Neural progenitor cell (in vitro differentiated cells): ENCODE measurements around the gene RPEL1. TPM values are rescaled to one million over a fixed set of nuclear protein-coding genes. Genes with fewer than 3 reads are reported as not detected.

Experiments used
- DNase-seq: peaks from one replicate; pipeline ENCODE4 v3.0.0-alpha.2; 2016; ENCODE audit warnings: low spot score
- H2AFZ ChIP-seq: fragments of 200-600 bp; sonication (generic); replicated peaks from 2 replicates; pipeline ENCODE4 v1.6.1; 2016; ENCODE audit warnings: antibody characterized with exemption
- H3F3A ChIP-seq: fragments of 200-600 bp; sonication (generic); 2 replicates; pipeline ENCODE4 v1.6.1; 2016; ENCODE audit warnings: antibody characterized with exemption, low read depth
- H3K27ac ChIP-seq: fragments of 200-600 bp; sonication (generic); 2 replicates; pipeline ENCODE4 v1.5.1; 2016; ENCODE audit warnings: mild to moderate bottlenecking
- H3K27me3 ChIP-seq: fragments of 200-600 bp; sonication (generic); 2 replicates; pipeline ENCODE4 v1.6.1; 2016; ENCODE audit warnings: mild to moderate bottlenecking, moderate library complexity
- H3K36me3 ChIP-seq: fragments of 200-600 bp; sonication (generic); 2 replicates; pipeline ENCODE4 v1.5.1; 2016
- H3K4me1 ChIP-seq: fragments of 200-600 bp; sonication (generic); 2 replicates; pipeline ENCODE4 v1.6.1; 2016; ENCODE audit warnings: mixed run types
- H3K4me2 ChIP-seq: fragments of 200-600 bp; sonication (generic); 2 replicates; pipeline ENCODE4 v1.6.1; 2016
- H3K4me3 ChIP-seq: fragments of 200-600 bp; sonication (generic); 2 replicates; pipeline ENCODE4 v1.5.1; 2016
- H3K79me2 ChIP-seq: fragments of 200-600 bp; sonication (generic); 2 replicates; pipeline ENCODE4 v1.6.1; 2016; ENCODE audit warnings: low read depth
- H3K9ac ChIP-seq: fragments of 200-600 bp; sonication (generic); 2 replicates; pipeline ENCODE4 v1.6.1; 2016
- H3K9me3 ChIP-seq: fragments of 200-600 bp; sonication (generic); 2 replicates; pipeline ENCODE4 v1.5.1; 2016; ENCODE audit warnings: low read depth
- H4K20me1 ChIP-seq: fragments of 200-600 bp; sonication (generic); 2 replicates; pipeline ENCODE4 v1.6.1; 2016; ENCODE audit warnings: low read depth
- H3K27ac Mint-ChIP-seq: 3 replicates; pipeline ENCODE4 v1.8.0; 2021; ENCODE audit warnings: mixed read lengths
- H3K27me3 Mint-ChIP-seq: 2 replicates; pipeline ENCODE4 v1.8.0; 2022; ENCODE audit warnings: low read depth, mild to moderate bottlenecking, inconsistent platforms, moderate library complexity, mixed read lengths; ENCODE audit not compliant: insufficient read depth
- H3K36me3 Mint-ChIP-seq: 3 replicates; pipeline ENCODE4 v1.8.0; 2021; ENCODE audit warnings: mixed read lengths
- H3K4me1 Mint-ChIP-seq: 3 replicates; pipeline ENCODE4 v1.8.0; 2021; ENCODE audit warnings: mixed read lengths
- H3K4me3 Mint-ChIP-seq: 3 replicates; pipeline ENCODE4 v1.8.0; 2021; ENCODE audit warnings: mild to moderate bottlenecking, moderate library complexity, mixed read lengths
- H3K9me3 Mint-ChIP-seq: 3 replicates; pipeline ENCODE4 v1.8.0; 2020; ENCODE audit warnings: mixed read lengths
- EZH2 ChIP-seq: fragments of 200-600 bp; sonication (generic); IDR thresholded peaks from 2 replicates; pipeline ENCODE4 v1.6.1; 2017; ENCODE audit warnings: antibody characterized with exemption, mild to moderate bottlenecking, moderate library complexity
- EZH2phosphoT487 ChIP-seq: fragments of 200-600 bp; sonication (generic); IDR thresholded peaks from 2 replicates; pipeline ENCODE4 v1.6.1; 2017; ENCODE audit warnings: antibody characterized with exemption
- total RNA-seq: library from RNA; depleted of rRNA; stranded (reverse); fragments of >200 nt; gene quantifications from 2 replicates; pipeline ENCODE4 v1.2.3, GENCODE V29; 2015; ENCODE audit warnings: low replicate concordance
- TF ChIP-seq, protein P1 (sequence below): fragments of 200-600 bp; sonication (generic); IDR thresholded peaks from 2 replicates; pipeline ENCODE4 v1.5.1; 2017; ENCODE audit warnings: antibody characterized with exemption, mild to moderate bottlenecking

The RPEL1 gene
- total RNA-seq, 1 donor from 2014 or later = not detected

DNA sequence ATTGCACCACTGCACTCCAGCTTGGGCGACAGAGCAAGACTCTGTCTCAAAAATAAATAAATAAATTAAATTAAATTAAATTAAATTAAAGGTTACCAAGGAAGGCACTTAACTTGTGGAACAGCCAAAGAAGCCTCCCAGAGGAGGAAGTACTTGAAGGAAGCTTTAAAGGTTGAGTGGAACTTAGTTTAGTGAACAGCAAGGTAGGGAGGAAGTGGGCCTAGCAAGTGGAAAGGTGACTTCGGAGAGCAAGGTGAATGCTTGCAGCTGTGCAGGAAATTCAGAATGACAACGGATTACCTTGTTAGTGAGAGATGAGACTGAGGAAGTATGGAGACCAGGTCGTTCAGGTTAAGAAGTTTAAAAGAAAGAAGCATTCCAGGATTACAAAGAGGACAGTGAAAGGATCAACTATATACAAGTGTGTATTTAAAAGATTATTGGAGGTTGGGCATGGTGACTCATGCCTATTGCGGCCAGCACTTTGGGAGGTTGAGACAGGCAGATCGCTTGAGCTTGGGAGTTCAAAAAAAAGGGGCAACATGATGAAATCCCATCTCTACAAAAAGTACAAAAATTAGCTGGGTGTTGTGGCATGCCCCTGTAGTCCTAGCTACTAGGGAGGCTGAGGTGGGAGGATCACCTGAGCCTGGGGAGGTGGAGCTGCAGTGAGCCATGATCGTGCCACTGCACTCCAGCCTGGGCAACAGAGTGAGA lies 12.8 kb upstream of the RPEL1 start:
- no peak overlapping the region for H3K4me3 Mint-ChIP-seq

DNA sequence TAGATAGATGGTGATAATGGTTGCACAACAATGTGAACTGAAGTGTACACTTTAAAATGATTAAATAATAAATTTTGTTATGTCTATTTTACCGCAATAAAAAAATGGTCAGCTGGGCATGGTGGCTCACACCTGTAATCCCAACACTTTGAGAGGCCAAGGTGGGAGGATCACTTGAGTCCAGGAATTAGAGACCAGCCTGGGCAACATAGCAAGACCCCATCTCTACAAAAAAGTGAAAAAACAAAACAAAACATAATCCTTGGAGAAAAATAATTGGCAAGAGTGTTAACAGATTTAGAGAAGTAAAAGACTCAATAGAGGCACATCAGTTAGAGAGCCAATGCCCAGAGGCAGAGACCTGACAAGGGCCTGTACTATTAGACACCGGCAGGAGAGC lies 9.9 kb upstream of the RPEL1 start:
- Histone ChIP-seq H3K36me3 (no peaks in the 10 kb centered on the region), H3K9ac (no peak overlapping the region), H3K27me3 (no peaks in the 10 kb centered on the region), H3K4me3 (no peak overlapping the region), H3K4me2 (no peak overlapping the region), H2AFZ (no peak overlapping the region), H4K20me1 (no peaks in the 10 kb centered on the region), H3K79me2 (no peaks in the 10 kb centered on the region), H3F3A (peaks cover 29% of the 10 kb centered on the region), H3K27ac (no peak overlapping the region), H3K9me3 (no peaks in the 10 kb centered on the region), H3K4me1 (peaks cover 7% of the 10 kb centered on the region)
- Mint-ChIP-seq H3K4me1 (peaks cover 11% of the 10 kb centered on the region), H3K36me3 (no peaks in the 10 kb centered on the region), H3K27ac (no peak overlapping the region), H3K27me3 (peaks cover 2% of the 10 kb centered on the region), H3K9me3 (no peaks in the 10 kb centered on the region), H3K4me3 (no peak overlapping the region)
- no peak for DNase-seq
- TF ChIP-seq EZH2phosphoT487 = no peak
- TF ChIP-seq, protein P1, sequence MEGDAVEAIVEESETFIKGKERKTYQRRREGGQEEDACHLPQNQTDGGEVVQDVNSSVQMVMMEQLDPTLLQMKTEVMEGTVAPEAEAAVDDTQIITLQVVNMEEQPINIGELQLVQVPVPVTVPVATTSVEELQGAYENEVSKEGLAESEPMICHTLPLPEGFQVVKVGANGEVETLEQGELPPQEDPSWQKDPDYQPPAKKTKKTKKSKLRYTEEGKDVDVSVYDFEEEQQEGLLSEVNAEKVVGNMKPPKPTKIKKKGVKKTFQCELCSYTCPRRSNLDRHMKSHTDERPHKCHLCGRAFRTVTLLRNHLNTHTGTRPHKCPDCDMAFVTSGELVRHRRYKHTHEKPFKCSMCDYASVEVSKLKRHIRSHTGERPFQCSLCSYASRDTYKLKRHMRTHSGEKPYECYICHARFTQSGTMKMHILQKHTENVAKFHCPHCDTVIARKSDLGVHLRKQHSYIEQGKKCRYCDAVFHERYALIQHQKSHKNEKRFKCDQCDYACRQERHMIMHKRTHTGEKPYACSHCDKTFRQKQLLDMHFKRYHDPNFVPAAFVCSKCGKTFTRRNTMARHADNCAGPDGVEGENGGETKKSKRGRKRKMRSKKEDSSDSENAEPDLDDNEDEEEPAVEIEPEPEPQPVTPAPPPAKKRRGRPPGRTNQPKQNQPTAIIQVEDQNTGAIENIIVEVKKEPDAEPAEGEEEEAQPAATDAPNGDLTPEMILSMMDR = no peak
- no peak for TF ChIP-seq EZH2

More for the DNA sequence above, 12.8 kb upstream of the RPEL1 start:
- Histone ChIP-seq H3K36me3 (no peaks in the 10 kb centered on the region), H3K9me3 (no peaks in the 10 kb centered on the region), H2AFZ (no peak overlapping the region), H3F3A (peaks cover 32% of the 10 kb centered on the region), H3K9ac (no peak overlapping the region), H3K27ac (no peak overlapping the region), H3K4me2 (no peak overlapping the region), H4K20me1 (no peaks in the 10 kb centered on the region), H3K4me3 (no peak overlapping the region), H3K79me2 (no peaks in the 10 kb centered on the region), H3K27me3 (no peaks in the 10 kb centered on the region), H3K4me1 (peaks cover 15% of the 10 kb centered on the region)
- H3K27ac Mint-ChIP-seq = no peak overlapping the region
- TF ChIP-seq, protein P1 = no peak
- TF ChIP-seq EZH2phosphoT487 (no peak), EZH2 (no peak)
- DNase-seq = no peak
- H3K4me1 Mint-ChIP-seq = peaks cover 17% of the 10 kb centered on the region
- H3K27me3 Mint-ChIP-seq = no peaks in the 10 kb centered on the region
- no peaks in the 10 kb centered on the region for H3K9me3 Mint-ChIP-seq
- H3K36me3 Mint-ChIP-seq = no peaks in the 10 kb centered on the region

DNA sequence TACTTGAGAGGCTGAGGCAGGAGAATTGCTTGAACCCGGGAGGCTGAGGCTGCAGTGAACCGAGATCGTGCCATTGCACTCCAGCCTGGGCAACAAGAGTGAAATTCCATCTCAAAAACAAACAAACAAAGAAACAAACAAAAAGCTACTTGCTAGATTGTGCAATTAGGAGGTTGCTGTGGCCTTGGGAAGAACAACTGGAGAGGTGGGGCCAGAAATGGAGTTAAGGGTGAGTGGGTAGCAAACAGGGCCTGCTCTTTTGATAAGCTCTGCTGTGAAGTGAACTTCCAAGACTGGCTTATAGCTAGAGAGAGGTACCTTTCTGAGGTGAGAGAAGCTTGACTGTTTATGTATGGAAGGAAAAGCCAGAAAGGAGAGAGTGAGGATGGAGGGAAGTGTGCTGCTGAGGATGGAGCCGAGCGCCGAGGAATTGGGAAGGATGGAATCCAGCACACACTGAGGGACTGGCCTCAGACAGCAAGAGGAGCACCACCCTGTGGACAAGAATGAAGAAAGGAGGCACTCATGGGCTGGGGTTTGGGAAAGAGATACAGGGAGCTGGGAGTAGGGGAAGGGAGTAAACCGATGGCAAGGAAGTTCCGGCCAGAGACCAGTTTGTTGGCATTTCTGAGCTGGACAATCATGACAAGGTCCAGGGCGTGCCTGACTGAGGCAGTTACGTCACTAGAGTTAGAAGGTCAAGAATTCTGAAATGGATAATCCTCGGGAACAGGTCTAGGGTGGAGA lies 7.0 kb upstream of the RPEL1 start:
- Mint-ChIP-seq H3K36me3 (no peaks in the 10 kb centered on the region), H3K27ac (peak overlapping the region; percentile 82), H3K4me1 (peaks cover 11% of the 10 kb centered on the region), H3K9me3 (no peaks in the 10 kb centered on the region), H3K4me3 (peak overlapping the region; percentile 53), H3K27me3 (peaks cover 2% of the 10 kb centered on the region)
- no peaks in the 10 kb centered on the region for H4K20me1 ChIP-seq
- H3K4me1 ChIP-seq = peaks cover 9% of the 10 kb centered on the region
- H3K9me3 ChIP-seq = no peaks in the 10 kb centered on the region
- H3K27ac ChIP-seq = no peak overlapping the region
- TF ChIP-seq, protein P1 = peak; percentile 50
- TF ChIP-seq EZH2 = no peak
- no peak for TF ChIP-seq EZH2phosphoT487
- no peak overlapping the region for H3K9ac ChIP-seq
- no peak overlapping the region for H3K4me2 ChIP-seq
- H3F3A ChIP-seq = peaks cover 5% of the 10 kb centered on the region
- H3K79me2 ChIP-seq = no peaks in the 10 kb centered on the region
- peak; percentile 58 for DNase-seq
- H3K36me3 ChIP-seq = no peaks in the 10 kb centered on the region
- no peak overlapping the region for H3K4me3 ChIP-seq
- no peaks in the 10 kb centered on the region for H3K27me3 ChIP-seq
- H2AFZ ChIP-seq = peak overlapping the region; percentile 95
